Right renal pelvis (tissue), 4 donors: ENCODE data around the gene KCNN3. TPM values are rescaled to one million over a fixed set of nuclear protein-coding genes. Genes with fewer than 3 reads are reported as not detected.

ENCODE experiments used
- DNase-seq, 4 donors: peaks; one replicate each; pipeline ENCODE4 v3.0.0-alpha.2; 2013; ENCODE audit warnings: low read depth in 4 of 4, low spot score in 3 of 4, missing footprints in 1 of 4
- polyA plus RNA-seq, 4 donors: library from polyadenylated mRNA; unstranded; fragments of 120-200 nt; gene quantifications; one replicate each; pipeline ENCODE4 v1.2.1, GENCODE V29; 2013; ENCODE audit not compliant: insufficient read length in 4 of 4

KCNN3 gene
- polyA plus RNA-seq, 4 donors: 2.3 to 2.8 (median 2.6) TPM

DNA sequence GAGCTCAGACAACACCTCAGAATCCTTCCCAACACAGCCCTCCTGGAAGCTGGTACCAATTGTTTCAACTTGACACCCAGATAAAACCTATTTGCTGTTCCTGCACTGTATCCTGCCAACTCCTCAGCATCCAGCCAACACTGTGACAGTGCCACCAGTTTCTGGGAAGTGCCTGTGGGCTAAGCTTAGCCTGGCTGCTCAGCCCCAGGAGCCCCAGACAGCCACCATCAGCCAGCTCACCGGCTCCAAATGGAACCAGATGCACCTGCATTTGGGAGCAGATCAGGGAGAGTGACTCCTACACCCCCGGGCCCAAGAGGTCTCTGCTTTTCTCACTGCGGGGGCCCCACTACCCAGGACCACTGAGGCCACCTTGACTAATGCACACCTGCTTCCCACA lies 24.9 kb downstream of the KCNN3 start:
- DNase-seq: no peak

DNA sequence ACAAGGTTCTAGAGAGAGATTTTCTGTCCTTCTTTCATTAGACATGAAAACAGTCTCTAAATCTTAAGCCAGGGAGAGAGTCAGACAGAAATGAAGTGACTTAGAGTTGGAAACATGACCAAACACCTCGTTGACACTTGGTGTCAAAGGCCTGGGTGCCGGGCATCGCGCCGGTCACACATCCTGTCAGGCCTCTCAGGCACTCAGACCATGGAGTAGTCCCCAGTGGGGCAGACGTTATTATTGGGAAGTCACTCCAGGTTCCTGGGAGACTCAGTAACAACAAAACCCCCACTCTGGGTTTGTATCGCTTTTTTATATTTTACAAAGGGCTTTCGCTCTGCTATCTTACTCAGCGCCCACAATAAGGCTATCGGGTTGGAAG lies 25.8 kb downstream of the KCNN3 start:
- no peak for DNase-seq

DNA sequence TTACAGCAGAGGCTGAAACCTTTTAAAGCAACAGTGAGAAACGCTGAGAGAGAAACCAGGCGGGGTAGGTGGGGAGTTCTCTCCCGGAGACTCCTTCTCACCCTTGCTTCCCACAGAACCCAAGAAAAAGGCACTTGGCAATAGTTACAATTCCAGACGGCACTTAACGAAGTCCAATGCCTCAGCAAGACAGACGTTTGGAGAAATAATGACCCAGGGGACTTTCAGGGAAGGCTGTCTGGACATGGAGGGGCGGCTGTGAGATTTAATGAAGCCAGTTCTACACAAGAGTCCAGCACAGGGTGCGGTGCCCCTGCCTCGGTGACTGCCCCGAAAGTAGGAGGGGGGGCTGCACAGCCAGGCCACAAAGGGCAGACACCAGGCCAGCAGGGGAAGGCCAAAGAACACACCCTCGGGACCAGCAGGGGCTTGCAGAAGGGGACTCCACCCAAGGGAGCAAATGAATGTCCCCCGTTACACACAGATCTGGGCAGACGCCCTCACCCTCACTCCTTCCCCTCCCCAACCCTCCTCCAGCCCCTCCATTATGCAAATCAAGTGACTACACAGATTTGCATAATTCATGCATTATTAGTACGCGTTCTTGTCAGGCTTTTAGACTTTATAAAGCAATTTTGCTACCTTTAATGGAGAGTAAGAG lies 26.3 kb downstream of the KCNN3 start:
- no peak for DNase-seq

DNA sequence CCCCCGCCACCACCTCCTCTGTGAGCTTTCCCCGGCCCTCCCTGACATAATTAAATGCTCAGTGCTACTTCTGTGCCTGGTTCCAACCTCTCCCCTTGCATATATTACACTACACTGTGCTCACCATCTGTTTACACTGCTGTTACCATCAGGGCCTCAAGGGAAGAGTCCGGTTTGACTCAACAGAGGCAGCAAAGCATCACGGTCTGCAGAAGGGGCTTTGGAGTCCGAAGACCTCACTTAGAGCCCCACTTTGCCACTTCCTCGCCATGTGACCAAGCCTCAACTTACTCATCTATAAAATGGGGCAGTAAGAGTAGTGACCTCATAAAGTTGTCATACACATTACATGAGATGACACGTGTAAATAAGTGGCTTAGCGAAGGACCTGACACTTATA lies 27.4 kb downstream of the KCNN3 start:
- no peak for DNase-seq

DNA sequence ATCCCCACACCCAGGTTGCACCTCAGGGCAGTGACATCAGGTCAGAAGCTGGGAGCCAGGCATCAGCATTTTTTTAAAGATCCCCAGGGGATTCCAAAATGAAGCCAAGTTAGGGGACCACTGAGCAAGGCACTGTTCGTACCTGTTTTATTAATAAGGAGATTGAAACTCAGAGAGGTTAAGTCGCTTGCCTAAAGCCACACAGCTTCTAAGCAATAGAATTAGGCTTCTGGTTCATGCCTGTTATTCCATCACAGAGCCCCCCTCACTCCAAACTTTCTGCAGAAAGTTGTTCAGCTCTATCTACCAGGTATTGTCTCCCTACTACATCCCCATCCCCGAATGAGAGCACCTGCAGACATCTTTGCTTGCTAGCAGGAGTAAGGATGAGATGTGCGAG lies 28.7 kb downstream of the KCNN3 start:
- no peak for DNase-seq

DNA sequence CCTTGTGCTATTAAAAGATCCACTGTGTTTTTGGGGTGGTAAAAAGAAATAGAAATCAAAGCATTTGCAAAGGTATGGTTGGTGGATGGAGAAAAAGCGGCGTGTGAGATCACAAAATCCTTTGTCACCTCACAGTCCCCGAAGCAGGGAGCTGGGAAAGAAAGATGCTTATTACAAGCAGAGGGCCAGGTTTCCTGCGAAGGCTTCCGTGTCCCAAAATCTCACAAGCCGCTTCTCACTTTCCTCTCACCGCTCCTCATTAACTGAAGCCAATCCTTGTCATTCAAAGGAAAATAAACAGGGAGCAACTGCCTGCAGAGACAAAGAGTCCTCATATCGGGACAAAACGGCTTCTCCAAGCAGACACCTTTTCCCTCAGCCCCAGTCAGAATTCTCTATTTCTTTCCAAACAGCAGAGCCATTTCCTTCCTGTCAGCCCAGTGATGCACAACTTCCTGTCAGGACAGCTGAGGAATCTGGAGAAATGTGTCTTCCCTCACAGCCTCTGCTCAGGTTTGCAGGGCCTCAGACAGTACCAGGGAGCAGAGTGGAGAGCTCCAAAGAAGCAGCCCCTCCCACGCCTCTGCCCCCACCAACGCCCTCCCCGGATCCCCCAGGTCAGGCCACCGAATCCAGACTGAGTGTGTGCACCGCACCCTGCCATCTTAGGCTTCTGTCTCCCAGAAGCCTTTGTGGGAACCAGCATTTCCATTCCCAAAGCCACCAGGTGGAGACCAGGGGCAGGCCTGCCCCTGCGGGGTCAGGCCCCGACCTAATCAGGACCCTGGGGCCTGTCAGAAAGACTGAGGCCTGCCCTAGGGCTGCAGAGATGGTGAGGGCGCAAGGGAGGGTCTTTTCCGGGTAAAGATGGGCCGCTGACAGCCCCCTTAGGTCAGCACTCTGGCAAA lies 29.6 kb downstream of the KCNN3 start:
- DNase-seq: peak in 2 of 4 donors; percentile 57 to 63

DNA sequence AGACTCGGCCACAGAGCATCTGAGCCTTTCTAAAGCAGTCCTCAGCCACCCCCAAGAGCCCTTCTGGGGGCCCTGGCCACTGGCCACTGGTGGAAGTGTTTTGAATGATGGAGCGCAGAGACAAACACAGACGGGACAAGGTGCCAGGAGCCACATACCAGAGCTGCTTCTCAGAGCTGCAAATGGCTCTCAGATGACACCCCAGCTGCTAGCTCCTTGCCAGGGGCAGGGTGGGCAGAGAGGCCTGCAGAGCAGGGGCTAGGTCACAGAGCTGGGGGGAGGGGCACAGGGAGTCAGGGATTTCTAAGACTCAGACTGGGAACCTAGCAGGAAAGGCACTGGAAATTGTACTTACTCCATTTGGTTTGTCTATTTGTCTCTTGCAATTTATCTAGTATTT lies 30.4 kb downstream of the KCNN3 start:
- no peak for DNase-seq

DNA sequence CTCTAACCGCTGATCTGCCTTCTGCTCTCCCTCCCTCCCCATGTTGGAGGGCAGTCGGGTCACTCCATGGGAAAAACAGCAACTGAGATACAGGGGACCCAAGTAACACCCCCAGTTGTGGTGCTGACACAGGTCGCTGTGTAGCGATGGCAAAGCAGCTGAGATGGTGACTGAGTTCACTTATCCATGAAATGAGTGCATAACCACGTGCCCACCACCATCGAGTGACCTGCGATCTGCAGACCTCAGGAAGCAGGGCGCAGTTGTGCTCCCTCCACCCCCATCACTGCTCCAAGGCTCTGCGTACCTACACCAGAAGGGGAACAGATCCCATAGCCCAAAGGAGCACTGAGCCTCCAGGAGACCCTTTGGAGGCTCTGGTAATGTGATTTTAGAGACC lies 31.1 kb downstream of the KCNN3 start:
- DNase-seq: no peak

DNA sequence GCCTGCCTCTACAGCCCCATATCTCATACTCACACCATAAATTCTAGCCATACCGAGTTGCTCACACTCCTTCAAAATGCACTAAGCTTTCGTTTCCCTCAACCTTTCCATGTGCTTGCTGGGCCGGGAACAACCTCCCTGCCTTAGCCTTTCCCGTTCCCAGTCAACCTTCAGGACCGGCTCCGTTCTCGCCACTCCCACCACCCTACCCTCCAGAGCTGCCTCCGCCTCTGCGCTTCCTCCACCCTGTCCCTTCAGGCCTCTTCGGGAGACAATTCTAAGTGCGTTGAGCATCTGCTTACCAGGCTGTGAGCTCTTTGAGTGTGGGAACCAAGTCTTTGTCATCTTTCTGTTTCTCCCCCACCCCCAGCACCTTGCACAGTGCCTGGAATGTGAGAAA lies 31.6 kb downstream of the KCNN3 start:
- DNase-seq: no peak

DNA sequence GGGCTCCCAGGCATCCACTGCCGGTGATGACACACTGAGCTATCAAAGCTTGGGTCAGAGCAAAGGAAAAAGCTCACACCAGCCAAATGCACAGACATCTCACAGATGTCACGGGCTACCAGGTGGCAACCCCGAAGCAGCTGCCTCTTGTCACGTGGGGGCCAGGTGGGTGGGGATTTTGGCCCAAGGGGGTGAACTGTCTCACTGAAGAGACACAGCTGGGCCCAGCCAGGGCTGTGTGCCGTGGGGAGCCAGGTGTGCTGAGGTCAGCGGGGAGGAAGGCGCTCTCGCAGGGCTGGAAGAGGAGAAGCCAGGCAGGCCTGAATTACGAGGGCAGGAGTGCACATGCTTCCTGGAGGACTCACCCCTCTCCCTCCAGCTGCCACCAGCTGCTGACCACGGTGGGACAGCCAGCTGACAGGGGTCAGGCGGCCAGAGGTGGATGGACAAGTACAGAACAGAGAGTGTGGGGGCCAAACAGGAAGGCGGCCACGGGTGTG lies 32.4 kb downstream of the KCNN3 start:
- peak in 3 of 4 donors; percentile 57 to 63 (median 61) for DNase-seq

DNA sequence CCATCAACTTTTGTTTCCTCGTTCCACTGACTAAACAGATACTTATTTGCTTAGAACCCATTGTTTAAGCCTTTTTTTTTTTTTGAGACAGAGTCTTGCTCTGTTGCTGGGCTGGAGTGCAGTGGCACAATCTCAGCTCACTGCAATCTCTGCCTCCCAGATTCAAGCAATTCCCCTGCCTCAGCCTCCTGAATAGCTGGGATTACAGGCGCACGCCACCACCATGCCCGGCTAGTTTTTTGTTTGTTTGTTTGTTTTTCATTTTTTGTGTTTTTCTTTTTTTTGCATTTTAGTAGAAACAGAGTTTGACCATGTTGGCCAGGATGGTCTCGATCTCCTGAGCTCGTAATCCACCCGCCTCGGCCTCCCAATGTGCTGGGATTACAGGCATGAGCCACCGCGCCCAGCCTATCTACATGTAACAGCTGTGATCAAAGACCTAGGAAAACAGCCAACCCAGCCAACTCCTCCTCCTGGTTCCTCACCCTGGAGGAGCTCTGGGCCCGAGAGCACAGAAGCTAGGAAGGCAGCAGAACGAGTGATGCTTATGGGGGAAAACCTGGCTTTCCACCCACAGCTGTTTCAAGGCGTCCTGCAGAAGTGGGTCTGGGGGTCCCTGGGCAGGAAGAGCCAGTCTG lies 32.9 kb downstream of the KCNN3 start:
- no peak for DNase-seq

DNA sequence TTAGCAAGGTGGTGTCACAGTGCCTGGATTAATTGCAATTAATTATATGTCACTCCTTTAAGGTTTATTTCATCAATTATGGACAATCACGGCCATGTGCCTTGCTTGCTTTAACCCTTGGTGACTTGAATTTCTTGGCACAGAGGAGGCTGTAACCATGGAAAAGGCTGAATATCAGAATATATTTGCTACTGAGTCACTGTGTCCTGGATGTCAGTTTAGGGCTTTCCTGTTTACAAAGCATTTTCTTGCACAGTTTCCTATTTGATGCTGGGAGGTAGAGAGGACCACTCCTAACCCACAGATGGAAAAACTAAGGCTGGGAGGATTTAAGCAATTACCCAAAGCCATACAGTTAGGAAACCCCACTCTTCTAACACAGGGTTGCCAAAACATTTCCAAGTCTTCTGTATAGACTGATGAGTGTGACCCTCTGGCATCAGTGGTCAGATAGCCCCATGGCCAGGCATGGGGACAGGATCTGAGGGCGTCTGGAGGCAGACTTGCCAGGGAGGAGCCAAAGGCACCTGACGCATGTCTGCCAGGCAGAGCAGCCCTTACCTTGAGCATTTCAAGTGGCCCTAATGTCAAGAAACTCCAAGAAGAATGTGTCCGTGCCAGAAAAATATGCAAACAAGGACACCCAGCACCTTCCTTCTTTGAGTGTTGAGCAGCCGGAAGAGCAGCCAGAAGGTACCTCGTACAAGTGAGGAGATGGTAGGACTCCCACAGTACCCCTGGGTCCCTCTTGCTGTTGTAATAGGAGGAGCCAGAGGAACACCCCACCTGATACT lies 34.4 kb downstream of the KCNN3 start:
- DNase-seq: no peak

DNA sequence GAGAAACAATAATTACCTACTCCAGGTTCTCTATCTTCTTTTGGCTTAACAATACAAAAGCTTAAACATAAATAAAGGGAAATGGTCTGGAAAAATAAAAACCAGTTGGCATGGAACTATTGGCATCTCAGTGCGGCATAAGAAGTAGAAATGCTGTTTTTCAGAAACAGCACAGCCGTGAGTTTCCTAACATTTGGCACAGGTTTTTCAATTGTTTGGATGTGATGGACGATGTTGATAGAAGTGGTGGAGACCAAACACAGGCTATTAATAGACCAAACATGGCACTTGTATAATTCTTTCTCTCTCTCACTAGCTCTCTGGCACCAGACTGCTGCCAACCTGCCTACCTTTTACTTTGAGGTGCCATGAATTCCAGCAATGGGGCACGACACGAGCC lies 36.2 kb downstream of the KCNN3 start:
- no peak for DNase-seq

DNA sequence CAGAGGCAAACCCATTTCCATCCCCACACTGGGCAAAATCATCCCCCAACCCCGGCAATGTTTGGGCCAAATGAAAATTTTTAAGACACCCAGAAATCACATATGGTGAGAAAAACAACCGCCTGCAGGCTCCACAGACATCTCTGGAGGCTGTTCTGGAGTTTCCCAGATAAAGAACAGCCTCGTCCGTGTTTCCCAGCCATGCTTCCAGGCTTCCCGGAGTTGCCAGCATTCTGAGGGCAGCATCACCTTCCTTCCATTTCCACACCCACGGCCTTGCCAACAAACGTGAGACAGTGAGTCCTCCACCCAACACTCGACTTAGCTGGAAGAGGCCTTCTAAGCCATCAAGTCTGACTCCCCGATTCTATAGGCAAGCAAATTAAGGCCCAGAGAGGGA lies 36.9 kb downstream of the KCNN3 start:
- no peak for DNase-seq

DNA sequence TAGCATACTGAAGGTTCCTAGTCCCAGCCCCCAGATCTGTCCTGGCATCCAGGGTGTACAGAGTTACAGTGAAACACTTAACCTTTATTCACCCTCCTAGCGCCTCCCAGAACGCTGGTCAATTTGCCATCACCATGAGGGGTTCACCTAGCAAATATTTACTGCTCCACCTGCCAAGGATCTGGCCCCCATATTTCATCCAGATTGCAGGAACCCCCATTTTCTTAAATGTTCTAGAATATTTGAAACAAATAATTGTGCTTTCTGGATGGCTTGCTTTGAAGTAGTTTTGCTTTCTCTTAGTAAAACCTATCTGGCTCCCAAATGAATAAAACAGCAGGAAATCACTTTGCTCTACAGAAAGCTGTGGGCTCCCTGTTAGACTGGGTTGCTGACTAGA lies 37.7 kb downstream of the KCNN3 start:
- DNase-seq: no peak

DNA sequence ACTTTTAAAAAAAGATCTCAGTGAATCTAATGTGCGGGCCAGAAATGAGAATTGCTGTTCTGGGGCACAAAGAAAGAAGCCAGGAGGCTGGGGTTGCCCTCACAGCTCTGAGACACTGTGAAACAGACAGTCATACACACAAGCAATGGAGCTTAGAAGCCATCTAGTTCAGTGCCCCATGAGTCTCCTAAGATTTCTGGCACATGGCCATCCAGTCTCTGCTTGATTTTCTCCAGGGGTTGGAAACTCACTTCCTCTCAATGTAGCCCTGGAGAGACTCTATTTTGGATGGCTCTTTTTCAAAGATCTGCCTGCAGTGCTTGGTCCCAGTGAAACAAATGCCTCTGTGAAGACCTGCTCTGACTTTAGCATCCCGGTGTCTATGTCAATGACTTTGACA lies 38.6 kb downstream of the KCNN3 start:
- no peak for DNase-seq

DNA sequence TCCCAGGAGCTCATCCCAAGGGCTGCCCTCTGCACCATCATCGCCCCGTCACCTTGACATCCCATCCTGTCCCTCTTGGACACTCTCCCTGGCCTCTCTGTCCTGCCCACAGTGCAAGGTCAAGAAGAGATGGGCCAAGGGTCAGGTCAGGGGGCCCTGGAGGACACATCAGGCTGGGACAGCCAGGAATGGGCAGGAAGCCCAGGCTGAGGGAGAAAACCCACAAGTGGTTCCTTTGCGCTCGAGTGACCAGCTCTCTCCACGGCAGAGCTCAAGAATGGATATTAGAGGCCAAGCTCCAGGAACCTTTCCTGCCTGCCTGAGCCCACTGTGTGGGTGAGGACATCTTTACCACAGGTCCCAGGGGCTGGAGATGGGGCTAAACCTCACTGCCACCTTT lies 41.0 kb downstream of the KCNN3 start:
- DNase-seq: no peak

DNA sequence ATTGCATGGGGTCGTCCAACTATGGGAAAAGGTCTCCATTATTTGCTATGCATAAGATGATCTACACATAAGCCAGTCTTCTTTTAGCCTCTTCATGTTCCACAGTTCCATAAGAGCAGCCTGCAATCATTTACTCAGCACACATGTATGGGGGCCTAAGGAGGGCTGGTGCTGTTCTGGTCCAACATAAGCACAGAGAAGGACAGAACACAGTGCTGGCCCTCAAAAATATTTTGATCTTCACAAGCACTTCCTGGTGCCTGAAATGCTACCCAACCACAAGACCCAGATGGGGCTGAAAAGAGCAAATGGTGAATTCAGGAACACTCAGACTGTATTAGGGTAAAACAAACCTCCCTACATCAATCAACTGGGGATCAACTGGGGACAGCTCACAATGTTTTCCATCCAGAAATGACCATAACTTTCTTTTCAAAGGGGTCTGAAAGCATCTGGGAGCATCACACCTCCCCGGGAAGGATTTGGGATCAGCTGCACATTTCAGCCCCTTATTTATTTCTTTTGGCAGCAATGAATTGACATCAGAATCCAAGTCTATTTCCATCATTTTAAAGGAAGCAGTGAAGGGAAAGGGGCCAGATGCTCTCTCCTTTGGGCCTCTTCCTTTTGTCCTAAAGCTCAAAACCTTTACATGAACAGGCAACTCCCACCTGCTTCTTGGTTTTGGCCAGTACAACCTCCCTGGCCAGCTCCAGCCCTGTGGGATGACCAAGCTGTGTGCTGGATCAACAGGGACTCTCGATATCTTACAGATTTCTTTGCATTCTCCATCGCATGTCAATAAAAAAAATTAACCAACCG lies 45.7 kb downstream of the KCNN3 start:
- DNase-seq: no peak

DNA sequence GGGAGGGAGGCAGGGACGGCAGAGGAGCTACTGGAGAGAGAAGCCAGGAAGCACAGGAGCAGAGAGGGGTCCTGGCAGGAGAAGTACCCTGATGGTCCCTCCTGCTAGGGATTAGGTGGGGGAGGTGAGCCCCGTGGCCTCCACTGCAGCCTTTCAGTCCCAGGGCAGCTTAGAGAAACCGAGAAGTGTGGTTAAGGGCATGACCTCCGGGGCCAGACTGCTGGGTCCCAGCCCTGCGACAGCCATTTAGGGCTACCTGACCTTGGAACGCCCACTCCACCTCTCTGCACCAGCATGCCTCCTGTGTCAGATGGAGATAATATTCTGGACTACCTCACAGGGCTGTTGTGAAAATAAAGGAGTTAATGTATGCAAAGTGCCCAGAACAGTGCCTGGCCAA lies 47.4 kb downstream of the KCNN3 start:
- no peak for DNase-seq

DNA sequence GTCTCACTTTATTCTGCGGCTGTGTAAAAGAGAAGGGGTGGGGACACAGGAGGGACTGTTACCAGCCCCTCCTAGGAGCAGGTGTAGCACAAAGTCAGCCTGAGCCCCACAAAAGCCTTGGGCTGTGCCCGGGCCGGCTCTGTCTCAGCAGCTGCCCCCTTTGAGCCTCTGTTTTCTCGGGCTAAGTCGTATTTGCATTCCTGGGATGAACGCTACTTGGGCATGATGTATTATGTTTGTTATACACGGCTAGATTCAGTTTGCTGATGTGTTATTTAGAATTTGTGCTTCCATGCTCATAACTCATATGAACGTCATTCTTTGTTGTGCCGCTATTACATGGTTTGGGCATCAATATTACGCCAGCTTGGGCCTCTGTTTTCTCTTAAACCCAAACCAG lies 47.8 kb downstream of the KCNN3 start:
- no peak for DNase-seq
